ENCODE measurements around the gene DUSP12.

The DUSP12 gene

GRCh38 chr1:161771973-161772372 is 22.4 kb downstream of the DUSP12 start:
- no peak for DNase-seq

- DNase-seq = no peak
These were observed 22.8 kb downstream of the DUSP12 start for GRCh38 chr1:161772397-161772796.

GRCh38 chr1:161773791-161774190 is 24.2 kb downstream of the DUSP12 start:
- no peak for DNase-seq

GRCh38 chr1:161777261-161777660 is 27.7 kb downstream of the DUSP12 start:
- DNase-seq = no peak

- no peak for DNase-seq
These were observed 28.9 kb downstream of the DUSP12 start for GRCh38 chr1:161778522-161778921.

- no peak for DNase-seq
These were observed 29.8 kb downstream of the DUSP12 start for GRCh38 chr1:161779393-161779792.

GRCh38 chr1:161781995-161782394 is 32.4 kb downstream of the DUSP12 start:
- DNase-seq = no peak

GRCh38 chr1:161782886-161783285 is 33.3 kb downstream of the DUSP12 start:
- no peak for DNase-seq

GRCh38 chr1:161784968-161785367 is 35.4 kb downstream of the DUSP12 start:
- DNase-seq = no peak

GRCh38 chr1:161787355-161787754 is 37.8 kb downstream of the DUSP12 start:
- no peak for DNase-seq

- no peak for DNase-seq
These were observed 41.2 kb downstream of the DUSP12 start for GRCh38 chr1:161790587-161791317.

- DNase-seq = no peak
These were observed 42.5 kb downstream of the DUSP12 start for GRCh38 chr1:161791904-161792655.

- DNase-seq = peak; percentile 62
These were observed 43.2 kb downstream of the DUSP12 start for GRCh38 chr1:161792740-161793139.

- no peak for DNase-seq
These were observed 50.2 kb downstream of the DUSP12 start for GRCh38 chr1:161799792-161800191.

GRCh38 chr1:161801955-161802354 is 52.4 kb downstream of the DUSP12 start:
- DNase-seq = no peak

GRCh38 chr1:161803181-161803580 is 53.6 kb downstream of the DUSP12 start:
- no peak for DNase-seq

GRCh38 chr1:161805399-161806197 is 56.0 kb downstream of the DUSP12 start:
- no peak for DNase-seq

Data from NCI-H2081 treated with DMSO at 0.1 percent for 48 hours (cell line).